Body of pancreas (tissue), 4 donors: ENCODE data around the gene MAB21L4. TPM values are rescaled to one million over a fixed set of nuclear protein-coding genes. Genes with fewer than 3 reads are reported as not detected.

Experiments
- ATAC-seq: fragments of 150-250 bp; one replicate; pipeline ENCODE4 v1.9.1; 2016
- DNase-seq, 4 donors: peaks; one replicate each; pipeline ENCODE4 v3.0.0-alpha.2; 2019
- H3K27ac ChIP-seq, 4 donors: fragments of 200-600 bp; sonication (generic); 1 replicate in 3 of 4; 2 replicates in 1 of 4; pipeline versions ENCODE4 v1.5.1 to v1.6.1; 2016 to 2019; ENCODE audit warnings: mild to moderate bottlenecking in 1 of 4, mixed read lengths in 1 of 4, moderate library complexity in 1 of 4
- H3K27me3 ChIP-seq, 2 donors: fragments of 200-600 bp; sonication (generic); one replicate each; pipeline ENCODE4 v1.6.0; 2016; ENCODE audit warnings: mild to moderate bottlenecking in 1 of 2
- H3K36me3 ChIP-seq, 2 donors: fragments of 200-600 bp; sonication (generic); replicated peaks in 1 of 2; 2 replicates each; pipeline ENCODE4 v1.5.1; 2016; ENCODE audit warnings: low read depth in 2 of 2; ENCODE audit not compliant: insufficient read depth in 1 of 2
- H3K4me1 ChIP-seq: fragments of 200-600 bp; sonication (generic); one replicate; pipeline ENCODE4 v1.6.0; 2016
- H3K4me3 ChIP-seq, 2 donors: fragments of 200-600 bp; sonication (generic); 1 replicate in 1 of 2; 2 replicates in 1 of 2; pipeline ENCODE4 v1.5.1; 2016 to 2019
- H3K9me3 ChIP-seq, 3 donors: fragments of 200-600 bp; sonication (generic); 1 replicate in 2 of 3; 2 replicates in 1 of 3; pipeline ENCODE4 v1.5.1; 2016
- POLR2A ChIP-seq, 3 donors: fragments of 450-650 bp; IDR thresholded peaks; one replicate each; pipeline ENCODE4 v1.6.1; 2016; ENCODE audit warnings: antibody characterized with exemption in 3 of 3, mild to moderate bottlenecking in 2 of 3
- WGBS, 2 donors: methylation state at CpG; one replicate each; pipeline ENCODE4 v1.1.5; 2017; 5-methylcytosine and 5-hydroxymethylcytosine counted together
- intact Hi-C: fragments of 100-400 bp; cut with DNase I; formaldehyde crosslinking; loops from one replicate; pipeline ENCODE4 v1.15.1; 2023
- total RNA-seq, 2 donors: library from RNA; depleted of rRNA; stranded (reverse); fragments of >200 nt; gene quantifications; one replicate each; pipeline ENCODE4 v1.1.0, GENCODE V29; 2016
- TF ChIP-seq, protein P1 (sequence below), 7 experiments: fragments of 450-650 bp in 4 of 7; fragments of 200-600 bp in 3 of 7; sonication (generic) in 3 of 7; IDR thresholded peaks; one replicate each; pipeline ENCODE4 v1.5.1; 2016 to 2019; ENCODE audit warnings: antibody characterized with exemption in 7 of 7

The MAB21L4 gene
- total RNA-seq, 2 donors from 2014 or later: 0.26 TPM; not detected in 1

DNA sequence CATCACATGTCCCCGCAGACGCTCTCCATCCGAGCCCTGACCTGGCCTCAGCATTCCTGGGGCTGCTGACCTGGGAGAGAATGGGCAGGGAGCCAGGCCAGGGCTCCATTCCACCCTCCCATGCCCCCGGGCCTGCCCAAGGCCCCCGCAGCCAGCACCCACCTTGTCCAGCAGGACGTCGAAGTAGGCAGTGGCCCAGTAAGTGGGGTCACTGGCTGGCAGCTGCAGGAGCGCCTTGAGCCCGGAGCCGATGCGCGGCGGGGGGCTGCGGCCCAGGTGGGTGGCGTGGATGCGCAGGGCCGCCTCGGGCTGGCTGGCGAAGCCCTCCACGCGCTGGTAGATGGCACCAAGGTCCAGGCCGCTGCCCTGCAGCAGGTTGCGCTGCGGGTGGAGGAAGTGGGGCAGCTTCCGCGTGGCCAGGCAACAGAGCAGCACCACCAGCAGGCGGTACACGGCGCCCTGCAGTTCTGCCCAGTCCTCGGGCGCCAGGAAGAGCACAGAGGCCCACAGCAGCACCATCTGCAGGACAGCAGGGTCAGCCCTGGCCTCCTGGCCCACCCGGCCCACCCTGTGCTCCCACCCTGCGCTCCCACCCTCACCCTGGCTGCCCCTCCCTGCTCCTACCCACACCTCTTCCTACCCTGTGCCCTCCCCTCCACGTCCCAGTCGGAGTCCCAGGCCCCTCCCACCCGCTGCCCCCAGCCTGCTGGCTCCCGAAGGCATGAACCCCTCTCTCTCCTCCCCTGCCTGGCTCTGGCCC is 7.6 kb downstream of the MAB21L4 start:
- Histone ChIP-seq H3K4me1 (no peaks in the 10 kb centered on the region), H3K27me3 (no peaks in the 10 kb centered on the region), H3K4me3 (no peak overlapping the region), H3K36me3 (no peaks in the 10 kb centered on the region), H3K9me3 (no peaks in the 10 kb centered on the region), H3K27ac (no peak overlapping the region)
- intact Hi-C loops: no loop called here
- 79 to 92% methylated on average over 6 to 33 of the region's 37 CpGs for WGBS, 2 donors
- ATAC-seq: no peak
- TF ChIP-seq, protein P1, sequence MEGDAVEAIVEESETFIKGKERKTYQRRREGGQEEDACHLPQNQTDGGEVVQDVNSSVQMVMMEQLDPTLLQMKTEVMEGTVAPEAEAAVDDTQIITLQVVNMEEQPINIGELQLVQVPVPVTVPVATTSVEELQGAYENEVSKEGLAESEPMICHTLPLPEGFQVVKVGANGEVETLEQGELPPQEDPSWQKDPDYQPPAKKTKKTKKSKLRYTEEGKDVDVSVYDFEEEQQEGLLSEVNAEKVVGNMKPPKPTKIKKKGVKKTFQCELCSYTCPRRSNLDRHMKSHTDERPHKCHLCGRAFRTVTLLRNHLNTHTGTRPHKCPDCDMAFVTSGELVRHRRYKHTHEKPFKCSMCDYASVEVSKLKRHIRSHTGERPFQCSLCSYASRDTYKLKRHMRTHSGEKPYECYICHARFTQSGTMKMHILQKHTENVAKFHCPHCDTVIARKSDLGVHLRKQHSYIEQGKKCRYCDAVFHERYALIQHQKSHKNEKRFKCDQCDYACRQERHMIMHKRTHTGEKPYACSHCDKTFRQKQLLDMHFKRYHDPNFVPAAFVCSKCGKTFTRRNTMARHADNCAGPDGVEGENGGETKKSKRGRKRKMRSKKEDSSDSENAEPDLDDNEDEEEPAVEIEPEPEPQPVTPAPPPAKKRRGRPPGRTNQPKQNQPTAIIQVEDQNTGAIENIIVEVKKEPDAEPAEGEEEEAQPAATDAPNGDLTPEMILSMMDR (IDR thresholded peaks at IDR 0.05): no peak
- TF ChIP-seq POLR2A (IDR thresholded peaks at IDR 0.05): no peak
- DNase-seq: no peak

DNA sequence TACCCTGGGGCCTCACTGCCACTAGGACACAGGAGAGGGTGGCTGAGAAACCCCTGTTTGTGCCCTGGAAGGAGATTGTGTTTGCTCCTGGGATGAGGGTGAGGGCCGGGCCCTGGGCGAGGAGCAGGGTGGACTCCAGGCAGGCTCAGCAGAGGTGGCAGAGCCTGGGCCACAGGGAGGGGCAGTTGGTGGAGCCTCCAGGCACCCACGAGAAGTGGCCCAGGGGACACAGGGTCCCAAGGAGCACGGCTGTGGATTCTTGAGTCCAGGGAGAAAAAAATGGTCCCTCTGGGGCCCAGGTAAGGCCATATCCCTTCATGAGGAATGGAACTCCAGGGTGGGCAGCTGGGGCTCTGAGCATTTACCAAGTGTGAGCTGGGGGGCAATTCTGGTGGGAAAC is 8.3 kb downstream of the MAB21L4 start:
- no peaks in the 10 kb centered on the region for H3K4me1 ChIP-seq
- TF ChIP-seq, protein P1 (IDR thresholded peaks at IDR 0.05): no peak
- TF ChIP-seq POLR2A (IDR thresholded peaks at IDR 0.05): no peak
- no peak overlapping the region for H3K4me3 ChIP-seq
- 87 to 90% methylated on average over 4 of the region's 4 CpGs for WGBS, 2 donors
- H3K27me3 ChIP-seq: no peaks in the 10 kb centered on the region
- intact Hi-C loops: no loop called here
- no peaks in the 10 kb centered on the region for H3K9me3 ChIP-seq
- no peaks in the 10 kb centered on the region for H3K36me3 ChIP-seq
- H3K27ac ChIP-seq: no peak overlapping the region
- DNase-seq (peak in 1 of 4 donors; percentile 4), ATAC-seq (no peak)

DNA sequence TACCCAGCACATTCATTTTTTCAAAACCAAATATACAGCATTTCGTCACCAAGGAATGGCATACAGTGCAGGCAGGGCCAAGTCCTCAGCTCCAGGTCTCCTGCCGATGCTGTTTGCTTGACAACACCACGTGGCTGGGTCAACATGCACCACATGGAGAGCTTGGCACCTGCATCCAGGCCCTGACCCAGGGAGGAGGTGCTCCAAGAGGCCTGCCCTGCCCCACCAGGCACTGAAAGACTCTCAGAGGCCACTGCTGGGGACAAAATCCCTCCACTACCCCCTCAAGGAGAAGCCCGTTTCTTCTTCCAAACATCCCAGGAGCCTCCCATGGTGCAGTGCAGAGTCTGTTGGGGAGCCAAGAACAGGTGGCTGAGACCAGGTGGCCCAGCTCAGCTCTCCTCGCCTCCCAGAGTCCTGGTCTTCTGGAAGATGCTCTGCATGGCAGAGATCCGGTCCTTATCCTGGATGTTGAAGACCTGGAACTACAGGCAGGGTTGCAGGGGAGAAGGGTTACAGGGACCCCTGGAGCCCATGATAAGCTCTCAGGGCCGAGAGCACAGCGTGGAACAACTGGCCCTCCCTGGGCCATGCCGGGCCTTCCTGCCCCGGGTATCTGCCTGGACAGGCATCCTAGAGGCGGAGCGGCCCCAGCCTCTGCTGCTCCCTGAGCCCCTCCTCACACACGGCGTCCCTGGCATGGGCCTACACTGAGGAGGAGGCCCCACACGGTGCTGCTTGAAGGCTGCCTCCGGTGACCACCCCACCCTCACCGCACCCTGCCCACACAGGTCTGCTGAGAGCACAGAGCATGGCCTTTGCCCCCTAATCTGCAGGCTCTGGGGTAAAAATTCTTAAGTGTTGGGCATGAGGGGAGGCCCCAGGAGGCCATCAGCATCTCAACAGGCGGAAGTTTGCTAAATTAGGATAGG is 9.0 kb downstream of the MAB21L4 start:
- no peaks in the 10 kb centered on the region for H3K36me3 ChIP-seq
- DNase-seq (peak in 2 of 4 donors; percentile 21 to 25), ATAC-seq (no peak)
- no peaks in the 10 kb centered on the region for H3K9me3 ChIP-seq
- 71 to 82% methylated on average over 7 to 18 of the region's 18 CpGs for WGBS, 2 donors
- no peak for TF ChIP-seq POLR2A (IDR thresholded peaks at IDR 0.05)
- TF ChIP-seq, protein P1 (IDR thresholded peaks at IDR 0.05): no peak
- no peaks in the 10 kb centered on the region for H3K4me1 ChIP-seq
- H3K27ac ChIP-seq: no peak overlapping the region
- intact Hi-C loops: no loop called here
- no peak overlapping the region for H3K4me3 ChIP-seq
- H3K27me3 ChIP-seq: no peaks in the 10 kb centered on the region

DNA sequence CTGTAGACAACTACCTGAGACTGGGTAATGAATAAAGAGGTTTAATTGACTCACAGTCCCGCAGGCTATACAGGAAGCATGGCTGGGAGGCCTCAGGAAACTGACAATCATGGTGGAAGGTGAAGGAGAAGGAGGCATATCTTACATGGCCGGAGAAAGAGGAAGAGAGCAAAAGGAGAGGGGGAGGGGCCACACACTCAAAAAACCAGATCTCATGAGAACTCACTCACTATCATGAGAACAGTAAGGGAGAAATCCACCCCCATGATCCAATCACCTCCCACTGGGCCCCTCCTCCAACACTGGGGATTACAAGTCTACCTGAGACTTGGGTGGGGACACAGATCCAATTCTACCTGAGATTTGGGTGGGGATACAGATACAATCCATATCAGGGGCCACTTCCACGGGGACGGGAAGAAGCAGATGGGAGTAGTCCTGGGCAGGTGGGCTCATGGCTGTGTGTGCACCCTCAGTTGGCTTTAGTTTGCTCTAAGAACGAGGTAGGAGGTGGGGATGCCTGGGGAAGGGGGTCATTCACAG is 9.9 kb downstream of the MAB21L4 start:
- Histone ChIP-seq H3K4me3 (no peak overlapping the region), H3K27ac (no peak overlapping the region), H3K36me3 (no peaks in the 10 kb centered on the region), H3K9me3 (no peaks in the 10 kb centered on the region), H3K4me1 (no peaks in the 10 kb centered on the region), H3K27me3 (no peaks in the 10 kb centered on the region)
- no peak for ATAC-seq
- intact Hi-C loops: no loop called here
- no peak for DNase-seq
- 72 to 80% methylated on average over 5 of the region's 5 CpGs for WGBS, 2 donors
- TF ChIP-seq POLR2A (IDR thresholded peaks at IDR 0.05): no peak
- TF ChIP-seq, protein P1 (IDR thresholded peaks at IDR 0.05): no peak
